CD4-positive, alpha-beta T cell treated with Interleukin-2 at 100 ng/mL for 4 hours (primary cell): ENCODE measurements around the gene HS6ST3.
"Not testable (repeated sequence)": the region's sequence is repeated elsewhere in the genome, so short reads cannot be mapped to it uniquely, and the experiment has no call there.

Experiments used
- DNase-seq: peaks from one replicate; pipeline ENCODE4 v3.0.0-alpha.2; 2020; ENCODE audit warnings: low spot score

The HS6ST3 gene

DNA sequence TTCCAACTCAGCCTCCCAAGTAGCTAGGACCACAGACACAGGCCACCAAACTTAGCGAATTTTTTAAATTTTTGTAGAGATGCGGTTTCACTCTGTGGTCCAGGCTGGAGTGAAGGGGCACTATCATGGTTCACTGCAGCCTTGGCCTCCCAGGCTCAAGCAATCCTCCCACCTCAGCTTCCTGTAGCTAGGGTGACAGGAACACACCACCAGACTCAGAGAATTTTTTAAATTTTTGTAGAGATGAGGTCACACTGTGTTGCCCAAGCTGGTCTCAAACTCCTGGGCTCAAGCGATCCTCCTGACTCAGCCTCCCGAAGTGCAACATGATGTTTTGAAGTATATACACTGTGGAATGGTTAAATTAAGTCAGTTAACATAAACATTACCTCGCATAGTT lies 640.8 kb downstream of the HS6ST3 start:
- no peak for DNase-seq

DNA sequence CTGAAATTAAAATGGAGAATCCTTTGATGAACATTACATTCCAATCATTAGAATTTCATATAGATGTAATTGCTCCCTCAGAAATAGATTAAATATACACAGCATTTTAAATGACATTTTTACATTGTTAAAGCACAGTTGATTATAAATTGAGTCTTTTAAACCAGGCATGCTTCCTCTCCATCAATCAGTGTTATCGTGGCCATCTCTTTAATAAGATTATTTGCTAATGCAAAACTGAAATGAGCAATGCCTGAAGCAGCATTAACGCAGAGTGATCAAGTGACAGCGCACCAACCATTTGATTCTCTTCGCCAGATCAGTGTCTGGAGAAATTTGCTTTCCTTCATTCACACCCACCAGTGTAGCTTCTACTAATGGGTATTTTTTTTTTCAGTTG lies 644.6 kb downstream of the HS6ST3 start:
- DNase-seq, result no peak

DNA sequence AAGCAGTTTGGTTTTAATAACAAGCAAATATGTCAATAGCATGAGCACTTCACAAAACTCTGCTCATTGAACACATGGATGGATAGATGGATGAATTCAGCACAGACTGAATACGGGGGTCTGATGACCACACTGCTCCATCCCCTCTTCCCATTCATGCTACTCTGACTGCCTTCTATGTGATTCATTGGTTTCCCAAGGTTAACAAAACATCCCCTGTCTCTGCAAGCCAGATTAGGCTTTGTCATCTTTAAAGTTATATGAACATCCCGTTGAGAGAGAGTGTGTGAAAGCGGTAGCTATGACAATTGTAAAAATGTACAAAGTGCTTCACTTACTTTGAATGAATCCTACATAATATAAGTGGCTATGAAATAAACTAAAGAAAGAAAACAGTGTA lies 651.9 kb downstream of the HS6ST3 start:
- DNase-seq, result no peak

DNA sequence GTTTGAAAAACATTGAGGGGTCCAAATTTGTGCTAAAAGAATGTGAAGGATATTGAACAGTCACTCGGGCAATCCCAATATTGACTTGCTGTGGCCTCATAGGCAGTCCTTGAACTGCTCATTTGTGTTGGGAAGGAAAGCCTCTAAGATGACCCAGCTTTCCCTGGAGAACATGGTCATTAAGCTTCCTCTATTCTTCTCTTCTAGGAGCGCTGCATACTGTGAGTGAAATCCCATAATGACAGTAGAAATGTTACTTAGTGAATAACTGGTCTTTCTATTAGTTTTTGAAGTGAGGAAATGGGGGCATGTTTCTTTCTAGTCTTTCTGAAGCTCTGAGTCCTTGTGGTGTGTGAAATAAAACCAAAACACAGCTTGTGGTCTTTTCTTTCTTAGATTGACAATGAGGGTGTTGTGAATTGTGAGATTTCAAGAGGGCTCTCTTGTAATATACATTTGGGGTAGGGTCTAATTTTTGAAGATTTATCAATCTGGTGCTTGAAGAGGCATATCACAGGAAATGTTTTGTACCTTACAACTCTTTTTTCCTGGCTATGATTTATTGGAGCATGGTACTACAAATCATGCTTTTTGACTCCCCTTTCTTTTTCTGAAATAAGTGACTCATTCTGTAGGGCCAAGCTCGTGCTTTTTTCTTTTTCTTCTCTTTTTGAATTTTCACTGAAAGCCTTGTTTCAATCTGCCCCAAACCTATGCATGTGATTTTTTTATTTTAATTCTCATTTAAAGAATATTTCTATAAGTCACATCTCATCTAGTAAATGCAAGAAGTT lies 653.6 kb downstream of the HS6ST3 start:
- DNase-seq, result no peak

DNA sequence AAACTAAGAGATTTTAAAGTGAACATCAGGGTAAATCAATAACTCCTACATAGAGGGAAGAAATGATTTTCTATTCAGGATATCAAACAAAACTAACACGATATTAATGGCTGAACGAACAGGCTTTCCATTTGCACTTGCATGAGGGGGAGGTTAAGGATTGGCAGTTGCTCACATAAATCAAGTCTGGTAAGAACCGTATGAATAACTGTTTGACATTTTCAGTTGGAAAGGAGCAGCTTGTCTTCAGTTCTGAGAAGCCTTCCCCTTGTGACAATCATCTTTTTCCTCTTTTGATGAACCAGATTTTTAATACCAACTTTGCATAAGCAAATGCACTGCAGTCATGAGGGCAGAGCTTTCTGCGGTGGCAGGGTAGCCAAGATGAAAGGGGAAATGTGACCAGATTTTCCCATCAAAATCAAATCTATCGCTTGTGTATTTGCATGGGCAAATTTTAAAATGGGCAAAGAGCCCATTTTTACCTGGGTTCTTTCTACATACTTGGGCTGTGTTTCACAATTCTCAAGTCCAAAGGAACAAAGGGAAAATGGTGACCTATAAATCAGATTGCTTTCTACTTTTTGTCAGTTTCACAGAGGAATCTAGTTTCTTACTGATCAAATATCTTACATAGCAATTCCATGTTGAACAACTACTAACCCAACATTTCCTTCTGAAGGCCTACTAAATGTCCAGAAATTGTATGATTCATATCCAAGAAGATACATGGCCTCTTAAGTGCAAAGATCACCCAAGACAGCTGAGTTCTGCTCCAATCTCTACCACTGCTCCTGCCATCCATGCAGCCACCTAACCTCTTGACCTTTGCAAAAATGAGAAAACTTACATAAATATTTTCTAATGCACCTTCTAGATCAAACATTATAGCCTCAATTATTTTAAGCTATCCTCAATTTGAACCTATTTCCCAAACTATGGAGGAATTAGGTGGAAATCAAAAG lies 654.7 kb downstream of the HS6ST3 start:
- no peak for DNase-seq

DNA sequence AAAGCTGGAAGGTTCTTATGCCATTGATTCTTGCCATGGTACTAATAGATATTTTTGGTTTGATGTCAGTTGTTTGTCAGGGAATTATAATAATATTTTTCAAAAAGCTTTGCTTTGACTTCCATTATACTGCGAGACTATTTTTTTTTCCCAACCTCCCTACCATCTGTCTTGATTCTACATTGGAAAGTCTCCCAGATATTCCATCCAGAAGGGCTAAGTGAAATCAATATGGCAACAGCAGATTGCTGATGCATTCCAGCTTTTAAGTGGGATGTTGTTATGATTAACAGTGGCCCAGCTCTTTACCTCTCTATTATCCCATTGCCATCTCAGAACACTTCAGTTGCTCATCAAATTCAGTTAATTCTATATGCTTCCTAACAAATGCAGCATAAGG lies 657.0 kb downstream of the HS6ST3 start:
- no peak for DNase-seq

DNA sequence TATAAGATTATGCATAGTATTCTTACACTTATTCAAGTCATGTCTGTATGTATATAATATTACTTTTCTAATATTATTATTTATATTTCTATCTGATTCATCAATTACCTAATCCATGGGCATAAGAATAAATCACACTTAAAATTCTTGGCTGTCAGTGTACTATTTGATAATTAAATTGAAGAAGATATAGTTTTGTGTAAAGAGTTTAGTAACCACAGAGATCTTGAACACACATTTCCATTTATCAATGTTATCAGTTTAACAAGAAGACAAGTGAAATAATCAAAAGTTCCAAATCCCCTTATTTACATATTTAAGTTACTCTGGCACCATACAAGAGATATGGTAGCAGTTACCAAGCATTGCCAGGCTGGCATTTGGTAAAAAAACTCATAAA lies 659.9 kb downstream of the HS6ST3 start:
- no peak for DNase-seq

DNA sequence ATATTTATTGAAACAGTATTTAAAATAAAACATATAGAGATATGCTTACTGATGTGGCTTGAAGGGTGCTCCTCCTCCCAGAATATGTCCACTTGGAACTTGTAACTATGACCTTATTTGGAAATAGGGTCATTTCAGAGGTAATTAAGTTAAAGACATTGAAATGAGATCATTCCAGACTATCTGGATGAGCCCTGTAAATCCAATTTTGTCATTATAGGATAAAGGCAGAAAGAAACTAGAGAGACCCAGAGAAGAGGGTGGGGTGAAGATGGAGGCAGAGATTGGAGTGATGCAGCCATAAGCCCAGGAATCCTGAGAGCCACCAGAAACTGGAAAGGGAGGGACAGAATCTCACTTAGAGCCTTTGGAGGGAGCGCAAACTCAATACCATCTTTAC lies 661.2 kb downstream of the HS6ST3 start:
- no peak for DNase-seq

DNA sequence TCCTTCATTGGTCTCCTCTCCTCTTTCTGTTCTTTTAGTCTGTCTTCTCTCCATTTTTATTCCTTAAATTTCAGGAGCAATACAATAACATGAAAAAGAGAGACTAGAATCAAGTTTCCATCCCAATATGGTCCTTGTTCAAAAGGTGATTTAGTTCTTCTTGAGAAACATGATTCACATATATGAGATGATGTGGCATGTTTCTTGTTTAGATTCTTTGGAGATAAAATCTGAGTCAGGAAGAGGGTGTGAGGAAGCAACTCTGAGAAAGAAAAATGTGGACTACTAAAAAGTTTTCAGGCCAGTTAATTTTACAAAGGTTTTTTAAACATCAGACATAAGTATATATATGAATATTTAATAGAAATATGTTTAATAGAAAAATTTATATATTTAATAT lies 673.0 kb downstream of the HS6ST3 start:
- DNase-seq, result no peak

DNA sequence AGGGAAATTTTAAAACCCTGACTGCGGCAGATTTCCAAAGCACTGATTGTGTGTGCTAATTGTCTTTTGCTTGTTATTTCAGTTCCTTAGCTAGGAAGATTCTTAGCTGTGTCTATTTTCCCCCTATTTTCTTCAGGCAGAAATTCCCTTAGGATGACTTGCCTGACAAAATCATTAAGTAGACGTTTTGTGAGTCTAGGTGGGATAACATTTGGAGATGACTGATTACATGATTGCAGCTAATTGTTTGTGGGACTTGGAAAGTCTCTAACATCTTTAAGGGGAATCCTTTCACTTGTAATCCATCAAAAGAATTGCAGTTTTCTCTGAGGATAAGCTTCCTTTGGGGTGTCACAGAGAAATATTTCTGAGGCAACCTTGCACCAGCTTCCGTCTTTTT lies 676.4 kb downstream of the HS6ST3 start:
- DNase-seq, result no peak

DNA sequence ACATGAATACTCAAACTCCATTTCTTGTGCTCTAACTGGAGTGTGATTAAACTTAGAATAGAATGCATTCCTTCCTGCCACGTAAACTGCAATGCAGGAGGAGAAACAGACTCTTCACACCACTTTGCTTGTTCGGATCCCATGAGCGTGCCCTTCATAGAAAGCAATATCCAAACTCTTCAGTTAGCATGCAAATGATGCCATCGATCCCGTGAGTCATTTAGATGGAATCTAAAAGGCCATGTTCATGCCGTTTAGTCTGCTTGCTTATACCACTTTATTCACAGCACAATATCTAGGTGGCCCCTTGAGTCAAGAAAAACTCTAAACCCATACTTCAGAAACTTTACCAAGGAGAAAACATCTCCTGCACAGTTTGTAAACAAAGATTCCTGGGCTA lies 678.6 kb downstream of the HS6ST3 start:
- no peak for DNase-seq

DNA sequence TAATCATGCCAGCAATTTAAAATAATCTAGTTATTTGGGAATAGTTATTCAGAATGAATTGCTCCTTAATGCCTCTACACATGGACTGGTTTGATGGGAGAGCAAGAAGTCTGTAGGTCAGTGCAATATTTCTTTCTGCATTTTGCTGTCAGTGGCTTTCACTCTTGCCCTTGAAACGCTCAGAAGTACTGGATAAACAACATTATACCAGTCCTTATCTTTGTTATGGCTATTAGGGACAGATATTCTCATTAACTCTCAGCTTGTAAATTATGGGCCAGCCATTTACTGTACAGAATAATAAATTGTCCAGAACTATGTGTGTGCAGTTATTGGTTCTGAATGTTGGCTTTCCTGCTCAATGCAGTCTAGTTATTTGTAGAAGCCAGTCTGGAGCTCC lies 680.0 kb downstream of the HS6ST3 start:
- no peak for DNase-seq

DNA sequence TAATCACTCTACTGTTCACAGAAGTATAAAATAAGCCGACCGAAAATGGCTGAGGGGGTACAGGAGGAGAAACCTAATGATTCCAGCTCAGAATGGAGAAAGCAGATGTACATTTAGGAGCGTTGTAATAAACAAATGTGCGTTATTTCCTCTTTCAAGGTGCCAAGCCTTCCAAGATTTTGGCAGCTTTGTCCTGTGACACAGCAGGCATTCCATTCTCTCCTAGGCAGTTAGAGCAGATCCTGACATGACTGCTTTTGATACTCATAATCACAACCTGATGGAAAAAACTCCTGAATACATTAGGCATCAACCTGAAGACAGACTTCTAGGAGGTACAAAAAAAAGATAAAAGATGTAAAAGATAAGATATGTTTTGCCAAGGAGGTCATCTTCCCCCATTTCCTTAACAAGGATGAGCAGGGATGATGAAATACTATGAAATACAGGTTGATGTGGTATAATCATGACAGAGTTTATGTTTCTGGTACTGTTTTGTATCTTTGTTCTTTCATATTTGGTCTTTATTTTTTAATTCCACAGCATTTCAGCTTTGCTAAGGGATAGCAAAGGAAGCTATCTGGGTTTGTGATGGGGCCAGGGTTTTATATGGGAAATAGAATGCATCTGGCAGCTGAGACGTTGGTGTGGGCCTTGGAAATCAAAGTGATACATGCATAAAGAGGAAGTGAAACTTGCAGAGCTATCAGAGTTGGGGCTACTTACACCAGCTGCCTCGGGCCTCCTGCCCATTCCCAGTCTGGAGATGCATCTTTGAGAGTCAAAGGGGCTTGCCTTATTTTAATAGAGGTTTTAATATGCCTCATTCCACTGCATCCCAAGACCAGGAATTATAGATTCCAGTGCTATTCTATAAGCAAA lies 681.8 kb downstream of the HS6ST3 start:
- no peak for DNase-seq

DNA sequence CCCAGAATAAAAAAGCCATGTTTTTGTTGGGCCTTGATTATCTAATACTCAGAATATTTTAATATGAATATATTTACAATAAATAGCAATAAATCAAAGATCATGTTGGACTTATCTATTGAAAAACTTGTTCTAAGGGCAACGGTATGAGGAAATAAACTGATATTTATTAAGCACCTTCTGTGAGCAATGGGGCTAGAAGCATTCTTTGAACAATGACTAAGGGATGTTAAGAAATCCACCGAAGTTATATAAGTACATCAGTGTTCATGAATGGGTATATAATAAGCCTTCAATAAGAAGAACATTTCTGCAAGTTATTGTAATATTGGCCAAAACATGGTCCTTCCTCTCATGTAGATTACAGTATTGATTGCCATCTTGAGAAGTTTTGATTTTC lies 682.5 kb downstream of the HS6ST3 start:
- DNase-seq, result no peak

DNA sequence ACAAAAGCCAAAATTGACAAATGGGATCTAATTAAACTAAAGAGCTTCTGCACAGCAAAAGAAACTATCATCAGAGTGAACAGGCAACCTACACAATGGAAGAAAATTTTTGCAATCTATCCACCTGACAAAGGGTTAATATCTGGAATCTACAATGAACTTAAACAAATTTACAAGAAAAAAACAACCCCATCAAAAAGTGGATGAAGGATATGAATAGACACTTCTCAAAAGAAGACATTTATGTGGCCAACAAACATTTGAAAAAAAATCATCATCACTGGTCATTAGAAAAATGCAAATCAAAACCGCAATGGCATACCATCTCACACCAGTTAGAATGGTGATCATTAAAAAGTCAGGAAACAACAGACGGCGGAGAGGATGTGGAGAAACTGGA lies 688.4 kb downstream of the HS6ST3 start:
- DNase-seq, result not testable (repeated sequence)

DNA sequence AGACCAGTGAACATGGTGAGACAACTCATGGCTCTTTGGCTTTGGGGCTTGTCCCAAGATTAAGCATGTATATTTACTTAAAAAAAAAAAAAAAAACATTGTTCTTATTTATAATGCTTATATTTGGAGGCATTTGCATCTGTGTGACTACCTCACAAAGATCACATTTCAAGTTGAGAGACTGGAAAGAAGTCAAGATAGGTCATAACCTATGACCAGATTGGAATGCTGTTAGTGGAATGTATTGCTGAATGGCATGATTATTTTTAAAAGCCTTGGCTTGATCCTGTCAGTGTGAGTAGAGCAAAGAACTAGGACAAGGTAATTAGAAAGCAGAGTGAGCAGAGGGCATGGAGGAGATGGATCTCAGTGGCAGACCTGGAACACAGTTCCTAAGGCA lies 689.8 kb downstream of the HS6ST3 start:
- DNase-seq, result no peak

DNA sequence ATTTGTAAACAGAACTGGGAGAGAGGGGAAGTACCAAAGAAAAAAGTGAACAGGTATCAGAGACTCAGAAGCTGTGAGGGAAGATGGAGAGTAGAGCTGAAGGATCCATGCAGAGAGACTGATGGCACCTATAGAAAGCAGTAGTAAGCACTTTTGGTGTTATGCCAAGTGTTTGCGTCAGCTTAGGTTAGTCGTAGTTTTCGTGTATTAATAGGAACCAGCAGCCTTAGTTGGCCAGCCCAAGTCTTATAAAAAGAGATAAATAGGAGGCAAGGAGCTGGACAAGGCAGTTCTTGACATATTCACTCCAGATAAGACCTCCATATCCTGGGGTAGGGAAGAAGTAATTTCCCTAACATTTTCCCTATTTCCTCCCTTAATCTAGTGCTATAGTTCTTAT lies 690.2 kb downstream of the HS6ST3 start:
- no peak for DNase-seq

DNA sequence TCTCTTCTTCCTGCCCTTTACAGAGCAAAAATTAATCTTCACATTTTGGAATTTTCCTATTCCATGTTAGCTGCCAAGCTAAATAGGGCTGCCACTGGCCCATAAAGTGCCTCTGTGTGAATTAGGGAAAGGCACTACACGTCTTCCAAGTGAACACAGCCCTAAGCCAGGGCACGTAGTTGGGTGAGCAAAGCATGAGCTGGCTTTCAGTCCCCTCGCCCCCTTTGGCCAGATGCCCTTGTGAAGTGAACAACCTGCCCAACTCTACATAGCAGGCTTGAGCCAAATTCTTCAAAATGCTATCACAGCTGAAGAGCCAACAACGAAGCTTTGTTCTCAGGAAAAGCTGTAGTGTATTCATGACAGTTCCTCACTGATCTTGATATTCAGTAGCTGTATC lies 691.2 kb downstream of the HS6ST3 start:
- no peak for DNase-seq

DNA sequence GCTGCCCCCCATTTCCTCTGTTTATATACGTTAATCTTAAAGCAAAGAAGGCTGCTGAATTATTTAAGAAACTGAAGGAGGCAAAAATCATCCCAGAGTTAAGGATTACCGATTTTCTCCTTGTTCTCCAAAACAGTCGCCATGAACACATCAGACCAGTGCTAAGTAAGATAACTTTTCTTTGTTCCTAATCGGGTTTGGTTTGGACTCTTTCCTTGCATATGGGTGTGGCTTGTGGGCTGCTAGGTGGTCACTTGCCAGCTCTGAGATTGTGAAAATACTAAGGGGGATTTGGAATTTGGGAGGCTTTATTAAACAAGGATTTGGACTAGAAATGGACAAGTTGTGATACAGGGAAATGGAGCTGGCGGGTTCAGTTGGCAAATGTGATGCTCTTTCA lies 692.3 kb downstream of the HS6ST3 start:
- DNase-seq, result no peak

DNA sequence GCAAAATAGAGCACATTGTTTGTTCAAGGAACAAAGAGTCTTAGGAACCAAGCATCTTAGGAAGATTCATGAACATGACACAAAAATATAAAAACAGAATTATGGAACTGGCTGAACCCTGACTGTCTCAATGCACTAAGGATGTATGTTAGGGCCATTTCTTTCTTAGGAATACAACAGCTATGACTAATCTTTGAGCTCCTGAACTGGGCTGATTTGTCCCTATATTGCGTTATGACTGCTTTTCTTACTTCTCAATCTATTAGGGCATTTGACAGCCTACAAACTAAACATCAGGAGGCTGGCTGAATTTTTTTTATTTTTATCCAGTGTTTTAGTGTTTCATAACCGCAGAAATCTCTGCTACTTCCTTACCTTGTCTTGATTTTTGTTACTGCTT lies 693.1 kb downstream of the HS6ST3 start:
- DNase-seq, result no peak

DNA sequence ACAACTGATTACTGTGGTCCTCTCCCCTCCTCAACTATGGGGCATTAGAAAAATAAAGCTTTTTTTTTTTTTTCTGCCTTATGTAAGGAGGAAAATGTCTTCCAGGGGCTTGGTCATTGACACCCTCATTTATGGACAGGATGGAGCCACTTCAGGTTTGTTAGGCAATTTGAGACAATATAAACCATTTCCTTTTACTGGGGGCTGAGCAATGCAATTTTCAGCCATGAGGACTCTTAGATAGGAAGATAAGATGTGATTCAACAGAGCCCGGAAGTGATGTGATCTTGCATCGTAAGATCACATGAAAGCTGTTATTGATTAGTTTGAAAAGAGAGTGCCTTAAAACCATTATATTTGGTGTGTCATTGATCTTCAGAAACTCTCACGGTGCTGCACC lies 693.6 kb downstream of the HS6ST3 start:
- no peak for DNase-seq

DNA sequence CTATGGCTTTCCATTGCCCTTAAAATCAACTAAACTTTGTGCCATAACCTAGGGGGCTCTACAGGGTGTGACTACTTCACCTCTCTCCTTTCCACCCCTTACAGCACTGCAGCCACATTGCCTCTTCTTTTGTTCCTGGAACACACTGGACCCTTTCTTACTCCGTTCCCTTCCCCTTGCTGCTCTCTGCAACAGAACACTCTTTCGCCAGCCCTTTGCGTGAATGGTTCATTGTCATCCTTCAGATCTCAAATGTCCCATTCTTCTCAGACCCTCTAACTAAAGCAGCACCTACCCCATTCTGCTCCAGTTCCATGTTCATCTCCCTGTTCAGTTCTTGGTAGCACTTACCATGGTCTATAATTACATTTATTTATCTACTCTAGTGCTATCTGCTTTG lies 696.1 kb downstream of the HS6ST3 start:
- DNase-seq, result no peak
